ENCODE results near the gene DGLUCY.

- TF ChIP-seq SIN3A (IDR thresholded peaks at IDR 0.05; ENCODE audit: low read depth), result no peak
- no peak for TF ChIP-seq TCF7L2 (IDR thresholded peaks at IDR 0.05; ENCODE audit: borderline replicate concordance, extremely low read depth, insufficient read depth, insufficient read length)
- TF ChIP-seq CTCF (IDR thresholded peaks at IDR 0.05 in 2 of 3, conservative IDR thresholded peaks at IDR 0.05 in 1 of 3; ENCODE audit: borderline replicate concordance in 1 of 3, insufficient read depth in 1 of 3, low read depth in 2 of 3, low read length in 2 of 3), result no peak
- no peak for TF ChIP-seq POLR2AphosphoS5 (IDR thresholded peaks at IDR 0.05; ENCODE audit: low read depth, low read length)
- TF ChIP-seq EZH2 (IDR thresholded peaks at IDR 0.05), result no peak
- no peak for TF ChIP-seq ZNF274 (IDR thresholded peaks at IDR 0.05; ENCODE audit: low read depth, low read length)
- no peak for TF ChIP-seq ATF3 (IDR thresholded peaks at IDR 0.05)
- no peak for TF ChIP-seq SRF (IDR thresholded peaks at IDR 0.05; ENCODE audit: low read depth)
- no peak for TF ChIP-seq POLR2A (IDR thresholded peaks at IDR 0.05; ENCODE audit: borderline replicate concordance, extremely low read depth, insufficient read depth, insufficient read length)
- no peak for TF ChIP-seq ZFX (IDR thresholded peaks at IDR 0.05)
- TF ChIP-seq FOSL1 (IDR thresholded peaks at IDR 0.05; ENCODE audit: low read depth), result no peak
- TF ChIP-seq ELF1 (IDR thresholded peaks at IDR 0.05; ENCODE audit: borderline replicate concordance, low read depth), result no peak
- TF ChIP-seq REST (IDR thresholded peaks at IDR 0.05; ENCODE audit: low read depth), result no peak
Observed at GRCh38 chr14:91242635-91243034, 128.8 kb downstream of the DGLUCY start.
